ENCODE measurements around the gene MIA. TPM values are rescaled to one million over a fixed set of nuclear protein-coding genes. Genes with fewer than 3 reads are reported as not detected.

Gene MIA
- total and polyA plus RNA-seq, 2 of the 4 experiments (the other 2 are of a cell fraction) = 0.44 TPM; not detected in 1

- TF ChIP-seq ELK1 (IDR thresholded peaks at IDR 0.05; ENCODE audit: borderline replicate concordance, low read depth, low read length) (no peak), SMC3 (IDR thresholded peaks at IDR 0.05; ENCODE audit: low read depth, low read length) (no peak)
Measured at GRCh38 chr19:40777937-40778705, 2.8 kb downstream of the MIA start, which contains the start of gene RAB4B (continued).
